Fibroblast of lung (primary cell): ENCODE results near the gene METTL26. TPM values are rescaled to one million over a fixed set of nuclear protein-coding genes. Genes with fewer than 3 reads are reported as not detected.
A peak's percentile ranks its signal among the peaks of the same experiment; 100 is the strongest.

Source experiments
- DNase-seq, 2 donors: peaks; one replicate each; pipeline versions ENCODE4 v3.0.0 to v3.0.0-alpha.2; 2010; ENCODE audit warnings: low read depth in 2 of 2
- H2AFZ ChIP-seq: 2 replicates; pipeline ENCODE4 v1.5.1; 2012; ENCODE audit warnings: low read length, control low read depth, inconsistent platforms
- H3K27ac ChIP-seq: 2 replicates; pipeline ENCODE4 v1.5.1; 2011; ENCODE audit warnings: low read length, control low read depth; ENCODE audit not compliant: insufficient read depth
- H3K27me3 ChIP-seq: 2 replicates; pipeline ENCODE4 v1.5.1; 2011; ENCODE audit warnings: mild to moderate bottlenecking, low read length; ENCODE audit not compliant: control insufficient read depth, insufficient read depth
- H3K36me3 ChIP-seq: 2 replicates; pipeline ENCODE4 v1.5.1; 2011; ENCODE audit warnings: low read length; ENCODE audit not compliant: control insufficient read depth, insufficient read depth
- H3K4me1 ChIP-seq: 2 replicates; pipeline ENCODE4 v1.5.1; 2011; ENCODE audit warnings: low read length; ENCODE audit not compliant: control insufficient read depth, insufficient read depth; ENCODE audit errors: extremely low read depth
- H3K4me2 ChIP-seq: 2 replicates; pipeline ENCODE4 v1.5.1; 2011; ENCODE audit warnings: low read length, control low read depth; ENCODE audit not compliant: insufficient read depth; ENCODE audit errors: extremely low read depth
- H3K4me3 ChIP-seq, 4 experiments: fragments of 200-600 bp in 1 of 4; sonication (generic) in 1 of 4; replicated peaks in 1 of 4; 2 replicates each; pipeline ENCODE4 v1.5.1; 2011 to 2016; ENCODE audit warnings: low read length in 4 of 4, low read depth in 3 of 4, mild to moderate bottlenecking in 3 of 4, control low read depth in 2 of 4, inconsistent platforms in 1 of 4, mixed read lengths in 1 of 4; ENCODE audit not compliant: insufficient read depth in 1 of 4; ENCODE audit errors: control extremely low read depth in 1 of 4
- H3K79me2 ChIP-seq: 2 replicates; pipeline ENCODE4 v1.5.1; 2012; ENCODE audit warnings: mild to moderate bottlenecking, low read length, inconsistent platforms; ENCODE audit not compliant: control insufficient read depth, insufficient read depth
- H3K9ac ChIP-seq: 2 replicates; pipeline ENCODE4 v1.5.1; 2011; ENCODE audit warnings: mild to moderate bottlenecking, low read length, control low read depth; ENCODE audit not compliant: insufficient read depth
- H3K9me3 ChIP-seq: 2 replicates; pipeline ENCODE4 v1.5.1; 2012; ENCODE audit warnings: low read depth, low read length; ENCODE audit not compliant: control insufficient read depth, insufficient read depth
- H4K20me1 ChIP-seq: 2 replicates; pipeline ENCODE4 v1.5.1; 2011; ENCODE audit warnings: low read length; ENCODE audit not compliant: control insufficient read depth, insufficient read depth; ENCODE audit errors: extremely low read depth
- EZH2 ChIP-seq: IDR thresholded peaks from 2 replicates; pipeline ENCODE4 v1.5.1; 2012; ENCODE audit warnings: low read length, control low read depth, mild to moderate bottlenecking; ENCODE audit errors: missing control alignments
- polyA plus RNA-seq, 2 donors: library from polyadenylated mRNA; depleted of rRNA in 1 of 2; stranded (reverse) in 1 of 2; unstranded in 1 of 2; fragments of >200 nt; gene quantifications; 2 replicates each; pipeline ENCODE4 v1.2.1, GENCODE V29; 2011 to 2012; ENCODE audit warnings: missing spikeins in 1 of 2
- total RNA-seq: library from RNA; depleted of rRNA; stranded (reverse); fragments of >200 nt; gene quantifications from 2 replicates; pipeline ENCODE4 v1.2.1, GENCODE V29; 2014
- TF ChIP-seq, protein P1 (sequence below), 2 donors: IDR thresholded peaks in 1 of 2; conservative IDR thresholded peaks in 1 of 2; 1 replicate in 1 of 2; 2 replicates in 1 of 2; pipeline ENCODE4 v1.5.1; 2011 to 2012; ENCODE audit warnings: low read length in 2 of 2, control low read depth in 1 of 2, inconsistent platforms in 1 of 2, low read depth in 1 of 2, mild to moderate bottlenecking in 1 of 2

Gene METTL26
- total and polyA plus RNA-seq, 2 donors (not counting 1 experiment from before 2014, with no cell fraction given) = 39.2 to 71.7 TPM

DNA sequence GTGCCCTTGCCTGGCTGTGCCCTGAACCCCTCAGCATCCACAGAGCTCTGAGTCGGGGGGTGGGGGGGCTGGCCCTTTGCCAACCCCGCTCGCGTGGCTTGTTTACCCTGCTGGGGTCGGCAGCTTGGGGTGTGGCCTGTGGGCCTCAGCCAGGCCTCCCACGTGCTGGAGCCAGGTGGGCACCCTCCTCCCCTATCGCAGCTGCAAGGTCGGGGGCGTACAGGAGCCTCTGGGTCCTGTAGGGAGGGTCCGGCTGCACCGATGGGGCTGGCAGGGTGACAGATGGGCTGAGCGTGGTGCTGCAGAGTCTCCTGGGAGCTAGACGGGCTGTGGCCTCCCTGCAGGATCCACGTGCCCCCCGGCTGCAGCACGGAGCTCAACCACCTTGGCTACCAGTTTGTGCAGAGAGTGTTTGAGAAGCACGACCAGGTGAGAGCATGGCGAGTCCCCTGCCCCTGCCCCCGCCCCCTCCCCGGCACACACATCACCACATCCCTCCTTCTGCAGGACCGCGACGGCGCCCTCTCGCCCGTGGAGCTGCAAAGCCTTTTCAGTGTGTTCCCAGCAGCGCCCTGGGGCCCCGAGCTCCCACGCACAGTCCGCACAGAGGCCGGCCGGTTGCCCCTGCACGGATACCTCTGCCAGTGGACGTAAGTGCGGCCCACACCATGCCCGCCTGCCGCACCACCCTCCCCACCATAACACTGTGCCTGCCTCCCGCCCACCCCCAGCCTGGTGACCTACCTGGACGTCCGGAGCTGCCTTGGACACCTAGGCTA lies 35.4 kb upstream of the METTL26 start:
- DNase-seq = no peak
- Histone ChIP-seq H3K4me3 (no peak overlapping the region), H3K36me3 (peaks cover 37% of the 10 kb centered on the region), H3K9ac (no peak overlapping the region), H3K79me2 (peaks cover 23% of the 10 kb centered on the region), H3K9me3 (no peaks in the 10 kb centered on the region), H2AFZ (no peak overlapping the region), H4K20me1 (no peaks in the 10 kb centered on the region), H3K4me1 (peaks cover 11% of the 10 kb centered on the region), H3K27me3 (no peaks in the 10 kb centered on the region), H3K27ac (no peak overlapping the region), H3K4me2 (no peak overlapping the region)
- TF ChIP-seq, protein P1, sequence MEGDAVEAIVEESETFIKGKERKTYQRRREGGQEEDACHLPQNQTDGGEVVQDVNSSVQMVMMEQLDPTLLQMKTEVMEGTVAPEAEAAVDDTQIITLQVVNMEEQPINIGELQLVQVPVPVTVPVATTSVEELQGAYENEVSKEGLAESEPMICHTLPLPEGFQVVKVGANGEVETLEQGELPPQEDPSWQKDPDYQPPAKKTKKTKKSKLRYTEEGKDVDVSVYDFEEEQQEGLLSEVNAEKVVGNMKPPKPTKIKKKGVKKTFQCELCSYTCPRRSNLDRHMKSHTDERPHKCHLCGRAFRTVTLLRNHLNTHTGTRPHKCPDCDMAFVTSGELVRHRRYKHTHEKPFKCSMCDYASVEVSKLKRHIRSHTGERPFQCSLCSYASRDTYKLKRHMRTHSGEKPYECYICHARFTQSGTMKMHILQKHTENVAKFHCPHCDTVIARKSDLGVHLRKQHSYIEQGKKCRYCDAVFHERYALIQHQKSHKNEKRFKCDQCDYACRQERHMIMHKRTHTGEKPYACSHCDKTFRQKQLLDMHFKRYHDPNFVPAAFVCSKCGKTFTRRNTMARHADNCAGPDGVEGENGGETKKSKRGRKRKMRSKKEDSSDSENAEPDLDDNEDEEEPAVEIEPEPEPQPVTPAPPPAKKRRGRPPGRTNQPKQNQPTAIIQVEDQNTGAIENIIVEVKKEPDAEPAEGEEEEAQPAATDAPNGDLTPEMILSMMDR (conservative IDR thresholded peaks at IDR 0.05 in 1 of 2, IDR thresholded peaks at IDR 0.05 in 1 of 2; ENCODE audit: low read depth in 1 of 2, low read length in 2 of 2) = no peak
- no peak for TF ChIP-seq EZH2

DNA sequence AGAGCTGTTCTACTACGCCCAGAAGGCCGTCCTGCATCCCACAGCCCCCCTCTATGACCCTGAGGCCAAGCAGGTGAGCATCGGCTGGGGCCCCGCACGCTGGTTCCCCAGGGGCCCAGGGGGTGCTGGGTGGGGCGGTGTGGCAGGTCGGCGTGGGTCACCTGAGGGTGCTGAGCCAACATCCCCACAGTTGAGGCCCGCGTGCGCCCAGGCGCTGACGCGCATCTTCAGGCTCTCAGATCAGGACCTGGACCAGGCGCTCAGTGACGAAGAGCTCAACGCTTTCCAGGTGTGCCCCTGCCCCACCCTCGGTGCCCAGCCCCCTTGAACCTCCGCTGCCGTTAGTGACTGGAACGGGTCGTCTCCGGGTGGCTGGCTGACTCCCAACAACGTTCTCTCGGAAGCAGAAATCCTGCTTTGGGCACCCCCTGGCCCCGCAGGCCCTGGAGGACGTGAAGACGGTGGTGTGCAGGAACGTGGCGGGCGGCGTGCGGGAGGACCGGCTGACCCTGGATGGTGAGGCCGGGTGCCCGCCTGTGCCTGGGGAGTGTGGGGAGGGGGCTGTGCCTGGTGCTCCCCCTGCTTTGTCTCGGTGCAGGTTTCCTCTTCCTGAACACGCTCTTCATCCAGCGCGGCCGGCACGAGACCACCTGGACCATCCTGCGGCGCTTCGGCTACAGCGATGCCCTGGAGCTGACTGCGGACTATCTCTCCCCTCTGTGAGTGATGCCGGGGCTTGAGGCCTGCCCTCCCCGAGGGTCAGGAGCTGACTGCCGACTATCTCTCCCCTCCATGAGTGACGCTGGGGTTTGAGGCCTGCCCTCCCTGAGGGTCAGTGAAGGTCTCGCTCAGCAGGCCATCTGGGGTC lies 34.6 kb upstream of the METTL26 start:
- Histone ChIP-seq H3K27me3 (no peaks in the 10 kb centered on the region), H4K20me1 (no peaks in the 10 kb centered on the region), H3K4me2 (no peak overlapping the region), H3K36me3 (peaks cover 37% of the 10 kb centered on the region), H2AFZ (no peak overlapping the region), H3K4me1 (peaks cover 11% of the 10 kb centered on the region), H3K9me3 (no peaks in the 10 kb centered on the region), H3K9ac (no peak overlapping the region), H3K79me2 (peaks cover 23% of the 10 kb centered on the region), H3K4me3 (no peak overlapping the region), H3K27ac (no peak overlapping the region)
- TF ChIP-seq, protein P1 (conservative IDR thresholded peaks at IDR 0.05 in 1 of 2, IDR thresholded peaks at IDR 0.05 in 1 of 2; ENCODE audit: low read depth in 1 of 2, low read length in 2 of 2) = no peak
- no peak for TF ChIP-seq EZH2
- DNase-seq = no peak

DNA sequence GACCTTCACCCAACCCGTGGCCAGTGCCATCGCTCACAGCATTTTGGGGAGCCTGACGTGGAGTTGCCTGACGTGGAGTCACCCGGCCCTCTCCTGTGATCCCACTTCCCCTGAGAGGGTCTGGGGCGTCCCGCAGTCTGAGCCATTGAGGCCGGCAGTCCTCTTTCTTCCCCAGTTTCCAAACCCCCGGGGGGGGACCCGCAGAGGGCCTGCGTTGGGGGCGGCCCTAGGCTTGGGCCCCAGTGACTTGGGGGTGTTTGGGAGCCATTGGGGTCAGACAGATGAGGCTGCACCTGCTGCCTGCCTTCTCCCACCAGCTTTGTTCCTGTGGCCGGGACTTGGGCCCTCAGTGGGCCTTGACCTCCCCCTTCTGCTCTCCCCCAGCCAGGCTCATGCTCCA lies 33.6 kb upstream of the METTL26 start:
- TF ChIP-seq EZH2 = no peak
- TF ChIP-seq, protein P1 (conservative IDR thresholded peaks at IDR 0.05 in 1 of 2, IDR thresholded peaks at IDR 0.05 in 1 of 2; ENCODE audit: low read depth in 1 of 2, low read length in 2 of 2) = no peak
- Histone ChIP-seq H2AFZ (no peak overlapping the region), H3K79me2 (peaks cover 23% of the 10 kb centered on the region), H3K4me1 (peaks cover 7% of the 10 kb centered on the region), H3K27ac (no peak overlapping the region), H3K9ac (no peak overlapping the region), H3K4me2 (peak overlapping the region; percentile 94), H3K9me3 (no peaks in the 10 kb centered on the region), H3K4me3 (peak overlapping the region in 2 of 4 experiments; percentile 87 to 90), H3K36me3 (peaks cover 37% of the 10 kb centered on the region), H3K27me3 (no peaks in the 10 kb centered on the region), H4K20me1 (no peaks in the 10 kb centered on the region)
- DNase-seq = no peak
